ENCODE data around the gene SNORC. TPM values are rescaled to one million over a fixed set of nuclear protein-coding genes. Genes with fewer than 3 reads are reported as not detected.

SNORC gene
- total RNA-seq, 4 donors from 2014 or later, result 0.45 to 2.5 (median 1.4) TPM

GRCh38 chr2:232870766-232871371 is 805 bp downstream of the SNORC start:
- intact Hi-C loops (cut with DNase I), result no loop called here
- peaks cover 2 to 7% (median 6%) of the 10 kb centered on the region in 4 donors for H3K4me1 ChIP-seq
- H3K27ac ChIP-seq (replicated peaks in 1 of 4), result no peak overlapping the region
- no peak for TF ChIP-seq EP300 (IDR thresholded peaks at IDR 0.05)
- no peak for TF ChIP-seq CTCF (IDR thresholded peaks at IDR 0.05)
- no peak for TF ChIP-seq POLR2A (IDR thresholded peaks at IDR 0.05; ENCODE audit: low read depth)
- TF ChIP-seq POLR2AphosphoS5 (IDR thresholded peaks at IDR 0.05), result no peak
- peaks cover 0 to 14% (median 9%) of the 10 kb centered on the region in 4 donors for H3K27me3 ChIP-seq
- 77% methylated on average over 11 of the region's 17 CpGs for WGBS
- DNase-seq (ENCODE audit: extremely low spot score), result no peak
- no peaks in the 10 kb centered on the region for H3K36me3 ChIP-seq
- no peaks in the 10 kb centered on the region for H3K9me3 ChIP-seq
- H3K4me3 ChIP-seq, result no peak overlapping the region

DNA sequence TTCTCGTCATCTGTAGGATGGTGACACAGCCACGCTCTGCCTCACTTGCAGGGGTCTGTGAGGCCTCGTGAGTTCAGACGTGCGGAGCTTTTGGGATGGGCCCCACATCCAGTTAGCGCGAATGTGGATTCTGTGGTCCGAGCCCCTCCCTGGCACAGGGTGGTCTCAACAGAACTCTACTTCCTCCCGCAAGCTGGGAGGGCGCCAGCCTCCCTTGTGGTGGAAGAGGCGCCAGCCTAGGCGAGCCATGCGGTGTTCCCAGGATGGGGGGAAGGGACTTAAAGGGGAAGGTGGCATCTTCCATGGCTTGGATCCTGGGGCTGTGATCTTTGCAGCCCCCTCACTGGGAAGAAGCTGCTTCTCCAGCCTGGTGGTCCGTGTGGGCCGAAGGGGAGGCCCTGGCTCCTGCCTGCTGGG is 1.4 kb downstream of the SNORC start:
- Histone ChIP-seq H3K27ac (replicated peaks in 1 of 4) (no peak overlapping the region), H3K4me3 (no peak overlapping the region), H3K36me3 (no peaks in the 10 kb centered on the region), H3K9me3 (no peaks in the 10 kb centered on the region), H3K27me3 (peaks cover 0 to 19% (median 13%) of the 10 kb centered on the region in 4 donors), H3K4me1 (peaks cover 4 to 12% (median 11%) of the 10 kb centered on the region in 4 donors)
- TF ChIP-seq CTCF (IDR thresholded peaks at IDR 0.05) (no peak), EP300 (IDR thresholded peaks at IDR 0.05) (no peak), POLR2AphosphoS5 (IDR thresholded peaks at IDR 0.05) (no peak), POLR2A (IDR thresholded peaks at IDR 0.05; ENCODE audit: low read depth) (no peak)
- intact Hi-C loops (cut with DNase I), result no loop called here
- no peak for DNase-seq (ENCODE audit: extremely low spot score)
- WGBS, result 94% methylated on average over 13 of the region's 15 CpGs

GRCh38 chr2:232871835-232872736 is 2.0 kb downstream of the SNORC start:
- WGBS, result 84% methylated on average over 14 of the region's 22 CpGs
- no peak for DNase-seq (ENCODE audit: extremely low spot score)
- no peak overlapping the region for H3K27ac ChIP-seq (replicated peaks in 1 of 4)
- no peak overlapping the region for H3K4me3 ChIP-seq
- H3K27me3 ChIP-seq, result peaks cover 0 to 26% (median 13%) of the 10 kb centered on the region in 4 donors
- no peaks in the 10 kb centered on the region for H3K9me3 ChIP-seq
- no peak for TF ChIP-seq POLR2AphosphoS5 (IDR thresholded peaks at IDR 0.05)
- no peak for TF ChIP-seq POLR2A (IDR thresholded peaks at IDR 0.05; ENCODE audit: low read depth)
- TF ChIP-seq EP300 (IDR thresholded peaks at IDR 0.05), result no peak
- no peak for TF ChIP-seq CTCF (IDR thresholded peaks at IDR 0.05)
- H3K4me1 ChIP-seq, result peaks cover 4 to 18% (median 18%) of the 10 kb centered on the region in 4 donors
- intact Hi-C loops (cut with DNase I), result no loop called here
- H3K36me3 ChIP-seq, result no peaks in the 10 kb centered on the region

- TF ChIP-seq CTCF (IDR thresholded peaks at IDR 0.05) (no peak), EP300 (IDR thresholded peaks at IDR 0.05) (no peak), POLR2AphosphoS5 (IDR thresholded peaks at IDR 0.05) (no peak), POLR2A (IDR thresholded peaks at IDR 0.05; ENCODE audit: low read depth) (no peak)
- H3K36me3 ChIP-seq, result no peaks in the 10 kb centered on the region
- H3K27ac ChIP-seq (replicated peaks in 1 of 4), result no peak overlapping the region
- intact Hi-C loops (cut with DNase I), result no loop called here
- H3K27me3 ChIP-seq, result peaks cover 0 to 33% (median 13%) of the 10 kb centered on the region in 4 donors
- WGBS, result 92% methylated on average over 5 of the region's 9 CpGs
- peaks cover 4 to 18% (median 18%) of the 10 kb centered on the region in 4 donors for H3K4me1 ChIP-seq
- H3K9me3 ChIP-seq, result no peaks in the 10 kb centered on the region
- H3K4me3 ChIP-seq, result no peak overlapping the region
- no peak for DNase-seq (ENCODE audit: extremely low spot score)
These were observed 2.8 kb downstream of the SNORC start for GRCh38 chr2:232872826-232873225.
